ENCODE measurements around the gene GJA3.

GRCh38 chr13:20188667-20189553, 28.1 kb upstream of the GJA3 start:
- TF ChIP-seq CTCF (IDR thresholded peaks at IDR 0.05 in 4 of 5, conservative IDR thresholded peaks at IDR 0.05 in 1 of 5), result no peak
- no peak for TF ChIP-seq POLR2A (IDR thresholded peaks at IDR 0.05)
